Neural cell (in vitro differentiated cells): Measurements from ENCODE around the gene ETF1. TPM values are rescaled to one million over a fixed set of nuclear protein-coding genes. Genes with fewer than 3 reads are reported as not detected.
A peak's percentile ranks its signal among the peaks of the same experiment; 100 is the strongest.

Source experiments
- H2AFZ ChIP-seq: fragments of 200-600, 300-800 bp; sonication (generic), shearing (Covaris generic); 2 replicates; pipeline ENCODE4 v1.6.0; 2014; ENCODE audit warnings: low read depth, mild to moderate bottlenecking, antibody characterized with exemption, low read length, moderate library complexity
- H3F3A ChIP-seq: fragments of 200-600 bp; shearing (Covaris generic); 2 replicates; pipeline ENCODE4 v1.6.1; 2016; ENCODE audit warnings: mild to moderate bottlenecking, moderate library complexity, mixed read lengths, antibody characterized with exemption, low read length; ENCODE audit not compliant: insufficient read depth, poor library complexity, severe bottlenecking
- H3K27ac ChIP-seq: fragments of 200-600, 300-800 bp; sonication (generic), shearing (Covaris generic); 2 replicates; pipeline ENCODE4 v1.5.1; 2014; ENCODE audit warnings: mild to moderate bottlenecking, low read length, moderate library complexity
- H3K27me3 ChIP-seq: fragments of 300-800, 200-600 bp; sonication (generic), shearing (Covaris generic); 2 replicates; pipeline ENCODE4 v1.6.0; 2014; ENCODE audit warnings: mild to moderate bottlenecking, low read depth, low read length, moderate library complexity; ENCODE audit not compliant: insufficient read depth
- H3K36me3 ChIP-seq: fragments of 300-800, 200-600 bp; sonication (generic), shearing (Covaris generic); 2 replicates; pipeline ENCODE4 v1.5.1; 2014; ENCODE audit warnings: mild to moderate bottlenecking, antibody characterized with exemption, low read length, moderate library complexity; ENCODE audit not compliant: insufficient read depth
- H3K4me2 ChIP-seq: fragments of 300-800, 200-600 bp; sonication (generic), shearing (Covaris generic); 2 replicates; pipeline ENCODE4 v1.6.0; 2014; ENCODE audit warnings: mild to moderate bottlenecking, low read length
- H3K4me3 ChIP-seq: fragments of 300-800, 200-600 bp; sonication (generic), shearing (Covaris generic); 2 replicates; pipeline ENCODE4 v1.5.1; 2014; ENCODE audit warnings: mild to moderate bottlenecking, low read length, moderate library complexity
- H3K79me2 ChIP-seq: fragments of 200-600 bp; shearing (Covaris generic); replicated peaks from 2 replicates; pipeline ENCODE4 v1.6.0; 2014; ENCODE audit warnings: mild to moderate bottlenecking, low read length, moderate library complexity; ENCODE audit not compliant: insufficient read depth
- H3K9ac ChIP-seq: fragments of 300-800, 200-600 bp; sonication (generic), shearing (Covaris generic); 2 replicates; pipeline ENCODE4 v1.6.1; 2016; ENCODE audit warnings: mild to moderate bottlenecking, low read length, mixed read lengths
- H3K9me2 ChIP-seq: fragments of 200-600 bp; shearing (Covaris generic); 2 replicates; pipeline ENCODE4 v1.6.1; 2016; ENCODE audit warnings: mild to moderate bottlenecking, low read length, mixed read lengths; ENCODE audit not compliant: insufficient read depth
- H3K9me3 ChIP-seq: fragments of 200-600, 300-800 bp; sonication (generic), shearing (Covaris generic); 2 replicates; pipeline ENCODE4 v1.6.1; 2016; ENCODE audit warnings: mild to moderate bottlenecking, mixed run types, low read length, moderate library complexity, mixed read lengths
- H4K20me1 ChIP-seq: fragments of 200-600 bp; shearing (Covaris generic); 2 replicates; pipeline ENCODE4 v1.6.1; 2016; ENCODE audit warnings: mild to moderate bottlenecking, mixed run types; ENCODE audit not compliant: insufficient read depth
- EP300 ChIP-seq: fragments of 450-650 bp; conservative IDR thresholded peaks from 2 replicates; pipeline ENCODE4 v1.6.1; 2014; ENCODE audit warnings: antibody characterized with exemption, mild to moderate bottlenecking, moderate library complexity; ENCODE audit not compliant: poor library complexity, severe bottlenecking
- EZH2 ChIP-seq: fragments of 200-600, 300-800 bp; shearing (Covaris generic), sonication (generic); IDR thresholded peaks from 2 replicates; pipeline ENCODE4 v1.6.1; 2014; ENCODE audit warnings: antibody characterized with exemption, low read length, borderline replicate concordance, mild to moderate bottlenecking; ENCODE audit not compliant: insufficient read depth, poor library complexity, severe bottlenecking
- MXI1 ChIP-seq: fragments of 450-650 bp; conservative IDR thresholded peaks from 2 replicates; pipeline ENCODE4 v1.6.1; 2014; ENCODE audit warnings: antibody characterized with exemption, mild to moderate bottlenecking; ENCODE audit not compliant: poor library complexity, severe bottlenecking
- POLR2AphosphoS5 ChIP-seq: IDR thresholded peaks from 2 replicates; pipeline ENCODE4 v1.6.1; 2012
- RAD21 ChIP-seq: fragments of 450-650 bp; conservative IDR thresholded peaks from 2 replicates; pipeline ENCODE4 v1.6.1; 2014; ENCODE audit warnings: antibody characterized with exemption, mild to moderate bottlenecking, moderate library complexity
- SMC3 ChIP-seq: fragments of 450-650 bp; conservative IDR thresholded peaks from 2 replicates; pipeline ENCODE4 v1.6.1; 2014; ENCODE audit warnings: antibody characterized with exemption, mild to moderate bottlenecking, moderate library complexity; ENCODE audit not compliant: poor library complexity
- TAF1 ChIP-seq: IDR thresholded peaks from 2 replicates; pipeline ENCODE4 v1.6.1; 2012; ENCODE audit warnings: low read depth
- polyA plus RNA-seq: library from polyadenylated mRNA; depleted of rRNA; stranded (reverse); fragments of >200 nt; gene quantifications from 2 replicates; pipeline ENCODE4 v1.2.3, GENCODE V29; 2014
- TF ChIP-seq, protein P1 (sequence below): fragments of 450-650 bp; IDR thresholded peaks from 2 replicates; pipeline ENCODE4 v1.5.1; 2014; ENCODE audit warnings: antibody characterized with exemption, mild to moderate bottlenecking, moderate library complexity; ENCODE audit not compliant: poor library complexity, severe bottlenecking
- TF ChIP-seq, protein P2 (sequence below): IDR thresholded peaks from 2 replicates; pipeline ENCODE4 v1.6.1; 2012; ENCODE audit warnings: borderline replicate concordance

The ETF1 gene
- polyA plus RNA-seq, 1 donor from 2014 or later, result 62.1 TPM

DNA sequence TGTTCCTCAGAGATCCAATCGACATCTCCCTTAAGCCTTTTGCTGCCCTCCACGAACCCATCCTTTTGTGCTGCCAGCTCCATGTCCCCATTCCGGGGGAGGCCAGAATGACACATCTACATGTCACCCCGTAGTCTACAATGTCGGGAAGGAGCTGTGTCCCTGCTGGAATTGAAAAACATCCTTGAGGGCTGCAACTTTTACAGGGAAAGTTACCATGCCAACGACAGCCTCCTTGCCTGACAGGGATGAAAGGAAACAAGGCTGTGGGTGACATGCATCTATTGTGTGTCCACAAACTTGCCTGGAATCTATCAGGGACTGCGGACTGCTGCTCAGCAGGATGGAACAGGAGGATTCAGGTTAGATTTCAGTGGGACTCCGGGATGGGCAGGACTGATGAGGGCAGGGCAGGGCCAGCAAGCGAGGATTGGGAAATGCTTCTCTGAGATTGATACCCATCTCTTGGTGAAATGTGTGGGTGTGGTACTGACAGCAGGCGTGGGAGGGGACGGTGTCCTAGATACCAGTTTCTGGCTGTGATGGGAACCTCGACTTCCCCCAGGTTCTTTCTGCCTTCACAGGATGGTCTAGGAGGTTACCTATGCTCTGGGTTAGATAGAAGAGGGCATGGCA, 52.3 kb downstream of the ETF1 start:
- Histone ChIP-seq H3K9ac (peak overlapping the region; percentile 50), H3K9me3 (no peaks in the 10 kb centered on the region), H3K79me2 (no peaks in the 10 kb centered on the region), H3F3A (no peaks in the 10 kb centered on the region), H3K9me2 (no peaks in the 10 kb centered on the region), H3K27me3 (no peaks in the 10 kb centered on the region), H2AFZ (peak overlapping the region; percentile 7), H4K20me1 (no peaks in the 10 kb centered on the region), H3K4me2 (peak overlapping the region; percentile 52), H3K27ac (peak overlapping the region; percentile 26), H3K36me3 (no peaks in the 10 kb centered on the region), H3K4me3 (peak overlapping the region; percentile 55)
- TF ChIP-seq, protein P1, sequence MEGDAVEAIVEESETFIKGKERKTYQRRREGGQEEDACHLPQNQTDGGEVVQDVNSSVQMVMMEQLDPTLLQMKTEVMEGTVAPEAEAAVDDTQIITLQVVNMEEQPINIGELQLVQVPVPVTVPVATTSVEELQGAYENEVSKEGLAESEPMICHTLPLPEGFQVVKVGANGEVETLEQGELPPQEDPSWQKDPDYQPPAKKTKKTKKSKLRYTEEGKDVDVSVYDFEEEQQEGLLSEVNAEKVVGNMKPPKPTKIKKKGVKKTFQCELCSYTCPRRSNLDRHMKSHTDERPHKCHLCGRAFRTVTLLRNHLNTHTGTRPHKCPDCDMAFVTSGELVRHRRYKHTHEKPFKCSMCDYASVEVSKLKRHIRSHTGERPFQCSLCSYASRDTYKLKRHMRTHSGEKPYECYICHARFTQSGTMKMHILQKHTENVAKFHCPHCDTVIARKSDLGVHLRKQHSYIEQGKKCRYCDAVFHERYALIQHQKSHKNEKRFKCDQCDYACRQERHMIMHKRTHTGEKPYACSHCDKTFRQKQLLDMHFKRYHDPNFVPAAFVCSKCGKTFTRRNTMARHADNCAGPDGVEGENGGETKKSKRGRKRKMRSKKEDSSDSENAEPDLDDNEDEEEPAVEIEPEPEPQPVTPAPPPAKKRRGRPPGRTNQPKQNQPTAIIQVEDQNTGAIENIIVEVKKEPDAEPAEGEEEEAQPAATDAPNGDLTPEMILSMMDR, result no peak
- TF ChIP-seq TAF1, result no peak
- peak; percentile 55 for TF ChIP-seq POLR2AphosphoS5
- no peak for TF ChIP-seq SMC3
- TF ChIP-seq, protein P2, sequence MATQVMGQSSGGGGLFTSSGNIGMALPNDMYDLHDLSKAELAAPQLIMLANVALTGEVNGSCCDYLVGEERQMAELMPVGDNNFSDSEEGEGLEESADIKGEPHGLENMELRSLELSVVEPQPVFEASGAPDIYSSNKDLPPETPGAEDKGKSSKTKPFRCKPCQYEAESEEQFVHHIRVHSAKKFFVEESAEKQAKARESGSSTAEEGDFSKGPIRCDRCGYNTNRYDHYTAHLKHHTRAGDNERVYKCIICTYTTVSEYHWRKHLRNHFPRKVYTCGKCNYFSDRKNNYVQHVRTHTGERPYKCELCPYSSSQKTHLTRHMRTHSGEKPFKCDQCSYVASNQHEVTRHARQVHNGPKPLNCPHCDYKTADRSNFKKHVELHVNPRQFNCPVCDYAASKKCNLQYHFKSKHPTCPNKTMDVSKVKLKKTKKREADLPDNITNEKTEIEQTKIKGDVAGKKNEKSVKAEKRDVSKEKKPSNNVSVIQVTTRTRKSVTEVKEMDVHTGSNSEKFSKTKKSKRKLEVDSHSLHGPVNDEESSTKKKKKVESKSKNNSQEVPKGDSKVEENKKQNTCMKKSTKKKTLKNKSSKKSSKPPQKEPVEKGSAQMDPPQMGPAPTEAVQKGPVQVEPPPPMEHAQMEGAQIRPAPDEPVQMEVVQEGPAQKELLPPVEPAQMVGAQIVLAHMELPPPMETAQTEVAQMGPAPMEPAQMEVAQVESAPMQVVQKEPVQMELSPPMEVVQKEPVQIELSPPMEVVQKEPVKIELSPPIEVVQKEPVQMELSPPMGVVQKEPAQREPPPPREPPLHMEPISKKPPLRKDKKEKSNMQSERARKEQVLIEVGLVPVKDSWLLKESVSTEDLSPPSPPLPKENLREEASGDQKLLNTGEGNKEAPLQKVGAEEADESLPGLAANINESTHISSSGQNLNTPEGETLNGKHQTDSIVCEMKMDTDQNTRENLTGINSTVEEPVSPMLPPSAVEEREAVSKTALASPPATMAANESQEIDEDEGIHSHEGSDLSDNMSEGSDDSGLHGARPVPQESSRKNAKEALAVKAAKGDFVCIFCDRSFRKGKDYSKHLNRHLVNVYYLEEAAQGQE, result peak; percentile 73
- TF ChIP-seq EP300, result peak; percentile 65
- peak; percentile 15 for TF ChIP-seq MXI1
- TF ChIP-seq RAD21, result no peak
- no peak for TF ChIP-seq EZH2

DNA sequence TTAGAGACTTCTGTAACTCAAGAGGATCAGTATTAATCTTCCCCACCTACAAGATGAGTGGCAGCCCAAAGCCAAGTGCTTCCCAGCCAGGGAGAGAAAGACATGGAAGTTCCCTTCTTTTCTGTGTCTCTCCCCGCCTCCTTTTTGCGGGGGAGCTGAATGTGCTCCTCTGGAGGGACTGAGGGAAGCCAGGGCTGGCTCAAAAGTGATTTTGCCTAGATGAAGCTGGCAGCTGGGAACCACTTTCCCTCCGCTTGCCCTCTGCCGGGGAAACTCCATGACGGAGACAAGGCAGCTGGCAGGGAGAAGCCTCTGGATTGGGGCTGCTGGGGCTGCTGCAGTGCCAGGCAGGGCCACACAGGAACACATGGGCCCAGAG, 53.4 kb downstream of the ETF1 start:
- H3K4me2 ChIP-seq, result no peak overlapping the region
- H3K4me3 ChIP-seq, result no peak overlapping the region
- no peak overlapping the region for H3K27ac ChIP-seq
- no peak for TF ChIP-seq SMC3
- H3F3A ChIP-seq, result no peaks in the 10 kb centered on the region
- H4K20me1 ChIP-seq, result no peaks in the 10 kb centered on the region
- no peaks in the 10 kb centered on the region for H3K9me2 ChIP-seq
- H3K27me3 ChIP-seq, result no peaks in the 10 kb centered on the region
- peak overlapping the region; percentile 50 for H3K9ac ChIP-seq
- no peaks in the 10 kb centered on the region for H3K36me3 ChIP-seq
- H3K9me3 ChIP-seq, result no peaks in the 10 kb centered on the region
- H3K79me2 ChIP-seq, result no peaks in the 10 kb centered on the region
- H2AFZ ChIP-seq, result no peak overlapping the region
